GM21381 (cell line): ENCODE data around the gene TREH.

Experiments used
- ATAC-seq: cut with Tn5 transposase; IDR thresholded peaks from one replicate; pipeline ENCODE4 v1.9.1; 2021; ENCODE audit warnings: mild to moderate bottlenecking, moderate library complexity; ENCODE audit not compliant: unreplicated experiment

Gene TREH

GRCh38 chr11:118650366-118650765 is 29.1 kb downstream of the TREH start:
- no peak for ATAC-seq

- ATAC-seq, result no peak
Observed at GRCh38 chr11:118649941-118650340, 29.5 kb downstream of the TREH start.

- ATAC-seq, result no peak
Observed at GRCh38 chr11:118648291-118648690, 31.2 kb downstream of the TREH start.

- ATAC-seq, result no peak
Observed at GRCh38 chr11:118646393-118646792, 33.1 kb downstream of the TREH start.

GRCh38 chr11:118645066-118645715 is 34.3 kb downstream of the TREH start:
- ATAC-seq, result no peak

- ATAC-seq, result no peak
Observed at GRCh38 chr11:118644496-118644895, 35.0 kb downstream of the TREH start.

GRCh38 chr11:118643995-118644345 is 35.5 kb downstream of the TREH start:
- ATAC-seq, result no peak

GRCh38 chr11:118643142-118643994 is 36.1 kb downstream of the TREH start:
- ATAC-seq, result no peak

- ATAC-seq, result no peak
Observed at GRCh38 chr11:118641397-118642019, 37.9 kb downstream of the TREH start.

- no peak for ATAC-seq
Observed at GRCh38 chr11:118640332-118641154, 38.9 kb downstream of the TREH start.

- no peak for ATAC-seq
Observed at GRCh38 chr11:118639899-118640298, 39.6 kb downstream of the TREH start.

- ATAC-seq, result no peak
Observed at GRCh38 chr11:118638726-118639125, 40.7 kb downstream of the TREH start.

- no peak for ATAC-seq
Observed at GRCh38 chr11:118636569-118637290, 42.7 kb downstream of the TREH start.

- no peak for ATAC-seq
Observed at GRCh38 chr11:118635642-118636041, 43.8 kb downstream of the TREH start.

GRCh38 chr11:118635237-118635591 is 44.2 kb downstream of the TREH start:
- no peak for ATAC-seq

GRCh38 chr11:118634431-118635236 is 44.8 kb downstream of the TREH start:
- no peak for ATAC-seq

- ATAC-seq, result no peak
Observed at GRCh38 chr11:118633979-118634378, 45.5 kb downstream of the TREH start.

GRCh38 chr11:118633319-118633690 is 46.1 kb downstream of the TREH start:
- ATAC-seq, result no peak

- no peak for ATAC-seq
Observed at GRCh38 chr11:118632577-118633318, 46.7 kb downstream of the TREH start.
